ENCODE data around the gene HHAT. TPM values are rescaled to one million over a fixed set of nuclear protein-coding genes. Genes with fewer than 3 reads are reported as not detected.

The HHAT gene
- polyA plus RNA-seq, 1 experiment, result 4.8 TPM

DNA sequence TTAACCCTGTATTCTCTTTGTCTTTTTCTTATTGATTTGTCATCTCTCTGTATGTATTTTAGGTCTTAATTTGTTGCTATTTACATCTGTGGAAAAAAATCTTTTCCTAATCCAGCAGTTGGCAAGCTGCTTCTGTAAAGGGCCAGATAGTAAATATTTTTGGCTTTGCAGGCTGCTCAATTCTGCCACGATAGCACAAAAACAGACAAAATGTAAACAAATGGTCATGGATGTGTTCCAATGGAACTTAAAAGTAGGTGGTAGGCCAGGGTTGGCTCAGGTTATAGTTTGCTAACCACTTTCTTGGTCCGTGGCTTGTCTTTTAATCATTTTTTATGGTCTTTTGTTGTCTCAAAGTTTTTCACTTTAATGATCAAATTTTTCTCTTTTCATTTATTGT is 371.8 kb downstream of the HHAT start:
- no peaks in the 10 kb centered on the region for H3K27me3 ChIP-seq (ENCODE audit: control insufficient read depth, insufficient read depth, low read length)
- no peaks in the 10 kb centered on the region for H3K9me3 ChIP-seq (ENCODE audit: control insufficient read depth, insufficient read depth, low read length)
- ChIA-PET POLR2A (no interaction called here), CTCF (interaction anchor here (2.0 kb wide), 1 partner anchor 435 kb away, joined by 7 read pairs; no protein-coding TSS in a partner anchor)
- no peak overlapping the region for H3K27ac ChIP-seq (ENCODE audit: low read depth, low read length)
- DNase-seq (ENCODE audit: low read depth, low spot score), result no peak
- H3K4me3 ChIP-seq (ENCODE audit: low read depth, low read length), result no peak overlapping the region
- no peak for TF ChIP-seq CTCF (IDR thresholded peaks at IDR 0.05; ENCODE audit: low read depth, low read length)

- DNase-seq (ENCODE audit: low read depth, low spot score), result no peak
- no peak for TF ChIP-seq CTCF (IDR thresholded peaks at IDR 0.05; ENCODE audit: low read depth, low read length)
- ChIA-PET CTCF (interaction anchor here (0.6 to 2.0 kb wide), 2 partner anchors 342 to 433 kb away, joined by 3 to 7 read pairs; no protein-coding TSS in a partner anchor), POLR2A (no interaction called here)
- Histone ChIP-seq H3K9me3 (ENCODE audit: control insufficient read depth, insufficient read depth, low read length) (no peaks in the 10 kb centered on the region), H3K4me3 (ENCODE audit: low read depth, low read length) (no peak overlapping the region), H3K27ac (ENCODE audit: low read depth, low read length) (no peak overlapping the region), H3K27me3 (ENCODE audit: control insufficient read depth, insufficient read depth, low read length) (no peaks in the 10 kb centered on the region)
Observed at GRCh38 chr1:210702506-210702905, 373.8 kb downstream of the HHAT start.

GRCh38 chr1:210703593-210703992 is 374.9 kb downstream of the HHAT start:
- POLR2A ChIA-PET, result no interaction called here
- Histone ChIP-seq H3K4me3 (ENCODE audit: low read depth, low read length) (no peak overlapping the region), H3K9me3 (ENCODE audit: control insufficient read depth, insufficient read depth, low read length) (no peaks in the 10 kb centered on the region), H3K27ac (ENCODE audit: low read depth, low read length) (no peak overlapping the region), H3K27me3 (ENCODE audit: control insufficient read depth, insufficient read depth, low read length) (peaks cover 2% of the 10 kb centered on the region)
- no peak for DNase-seq (ENCODE audit: low read depth, low spot score)
- TF ChIP-seq CTCF (IDR thresholded peaks at IDR 0.05; ENCODE audit: low read depth, low read length), result no peak
- CTCF ChIA-PET, result no interaction called here

DNA sequence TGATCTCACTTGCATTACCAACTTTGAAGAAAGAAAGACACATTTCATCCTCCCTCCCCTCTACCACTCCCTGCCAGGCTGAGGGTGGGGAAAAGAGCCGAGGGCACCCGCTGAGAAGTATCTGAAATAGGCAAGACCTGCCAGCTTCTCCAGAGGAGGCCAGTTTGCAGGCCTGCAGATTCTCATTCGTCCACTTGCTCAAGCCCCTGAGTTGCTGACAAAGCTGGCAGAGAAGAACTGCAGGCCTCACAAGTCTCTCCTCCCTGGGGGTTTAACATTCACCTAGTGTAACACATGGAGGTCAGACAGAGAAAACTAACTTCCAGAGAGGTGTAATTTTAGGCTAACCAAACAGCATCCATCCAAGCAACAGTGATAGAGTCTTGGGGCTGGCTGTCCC is 376.4 kb downstream of the HHAT start:
- POLR2A ChIA-PET, result no interaction called here
- Histone ChIP-seq H3K27me3 (ENCODE audit: control insufficient read depth, insufficient read depth, low read length) (peaks cover 2% of the 10 kb centered on the region), H3K27ac (ENCODE audit: low read depth, low read length) (no peak overlapping the region), H3K9me3 (ENCODE audit: control insufficient read depth, insufficient read depth, low read length) (no peaks in the 10 kb centered on the region), H3K4me3 (ENCODE audit: low read depth, low read length) (no peak overlapping the region)
- CTCF ChIA-PET, result no interaction called here
- TF ChIP-seq CTCF (IDR thresholded peaks at IDR 0.05; ENCODE audit: low read depth, low read length), result no peak
- DNase-seq (ENCODE audit: low read depth, low spot score), result no peak

- ChIA-PET POLR2A (no interaction called here), CTCF (no interaction called here)
- Histone ChIP-seq H3K4me3 (ENCODE audit: low read depth, low read length) (no peak overlapping the region), H3K9me3 (ENCODE audit: control insufficient read depth, insufficient read depth, low read length) (no peaks in the 10 kb centered on the region), H3K27me3 (ENCODE audit: control insufficient read depth, insufficient read depth, low read length) (peaks cover 2% of the 10 kb centered on the region), H3K27ac (ENCODE audit: low read depth, low read length) (no peak overlapping the region)
- no peak for DNase-seq (ENCODE audit: low read depth, low spot score)
- no peak for TF ChIP-seq CTCF (IDR thresholded peaks at IDR 0.05; ENCODE audit: low read depth, low read length)
Observed at GRCh38 chr1:210706246-210706645, 377.5 kb downstream of the HHAT start.
